Smooth muscle cell (in vitro differentiated cells): ENCODE data around the gene FA2H. TPM values are rescaled to one million over a fixed set of nuclear protein-coding genes. Genes with fewer than 3 reads are reported as not detected.

Experiments
- DNase-seq: peaks from one replicate; lab custom pipeline; 2025; ENCODE audit not compliant: unreplicated experiment; lab: John Stamatoyannopoulos, UW
- H2AFZ ChIP-seq: fragments of 200-600 bp; sonication (generic); 2 replicates; pipeline ENCODE4 v1.6.0; 2016; ENCODE audit warnings: antibody characterized with exemption, low read depth, mild to moderate bottlenecking
- H3F3A ChIP-seq: fragments of 200-600 bp; sonication (generic); 2 replicates; pipeline ENCODE4 v1.6.0; 2017; ENCODE audit warnings: antibody characterized with exemption, low read depth
- H3K27ac ChIP-seq: fragments of 200-600 bp; sonication (generic); 2 replicates; pipeline ENCODE4 v1.5.1; 2016; ENCODE audit warnings: low read depth, mild to moderate bottlenecking
- H3K27me3 ChIP-seq: fragments of 200-600 bp; sonication (generic); 2 replicates; pipeline ENCODE4 v1.6.1; 2016; ENCODE audit warnings: low read depth, mild to moderate bottlenecking
- H3K36me3 ChIP-seq: fragments of 200-600 bp; sonication (generic); 2 replicates; pipeline ENCODE4 v1.5.1; 2016; ENCODE audit warnings: low read depth
- H3K4me1 ChIP-seq: fragments of 200-600 bp; sonication (generic); 2 replicates; pipeline ENCODE4 v1.5.1; 2016; ENCODE audit warnings: low read depth
- H3K4me2 ChIP-seq: fragments of 200-600 bp; sonication (generic); 2 replicates; pipeline ENCODE4 v1.6.0; 2016; ENCODE audit warnings: mild to moderate bottlenecking
- H3K4me3 ChIP-seq: fragments of 200-600 bp; sonication (generic); 2 replicates; pipeline ENCODE4 v1.5.1; 2016; ENCODE audit warnings: mild to moderate bottlenecking
- H3K79me2 ChIP-seq: fragments of 200-600 bp; sonication (generic); 2 replicates; pipeline ENCODE4 v1.6.0; 2016; ENCODE audit warnings: low read depth, mild to moderate bottlenecking
- H3K9ac ChIP-seq: fragments of 200-600 bp; sonication (generic); 2 replicates; pipeline ENCODE4 v1.6.0; 2016; ENCODE audit warnings: low read depth
- H3K9me3 ChIP-seq: fragments of 200-600 bp; sonication (generic); replicated peaks from 2 replicates; pipeline ENCODE4 v1.5.1; 2016; ENCODE audit warnings: low read depth
- H4K20me1 ChIP-seq: fragments of 200-600 bp; sonication (generic); 2 replicates; pipeline ENCODE4 v1.6.0; 2016; ENCODE audit warnings: low read depth
- CTCF ChIP-seq: fragments of 200-600 bp; sonication (generic); IDR thresholded peaks from 2 replicates; pipeline ENCODE4 v1.5.1; 2017; ENCODE audit warnings: borderline replicate concordance, mild to moderate bottlenecking, antibody characterized with exemption; ENCODE audit not compliant: insufficient read depth, poor library complexity, severe bottlenecking
- WGBS: methylation state at CpG from one replicate; pipeline ENCODE4 v1.1.7; 2016; ENCODE audit warnings: low lambda C conversion rate; 5-methylcytosine and 5-hydroxymethylcytosine counted together
- polyA plus RNA-seq: library from polyadenylated mRNA; unstranded; fragments of >200 nt; fragmentation: Nextera tagmentation; extraction: Ambion mirVana; gene quantifications from 2 replicates; pipeline ENCODE4 v1.2.1, GENCODE V29; 2016
- total RNA-seq: library from RNA; depleted of rRNA; stranded (reverse); fragments of >200 nt; gene quantifications from 2 replicates; pipeline ENCODE4 v1.2.3, GENCODE V29; 2014

The FA2H gene
- total and polyA plus RNA-seq, 2 experiments from 2014 or later, result not detected

GRCh38 chr16:74771656-74772315 is 2.8 kb downstream of the FA2H start:
- H3K36me3 ChIP-seq, result no peaks in the 10 kb centered on the region
- no peak overlapping the region for H3K9ac ChIP-seq
- H2AFZ ChIP-seq, result no peak overlapping the region
- no peak overlapping the region for H3K4me2 ChIP-seq
- H3K9me3 ChIP-seq, result no peaks in the 10 kb centered on the region
- H4K20me1 ChIP-seq, result no peaks in the 10 kb centered on the region
- no peaks in the 10 kb centered on the region for H3K4me1 ChIP-seq
- H3K27ac ChIP-seq, result no peak overlapping the region
- no peak overlapping the region for H3K4me3 ChIP-seq
- WGBS, result 83% methylated on average over 11 of the region's 11 CpGs
- TF ChIP-seq CTCF, result no peak
- H3K79me2 ChIP-seq, result no peaks in the 10 kb centered on the region
- peaks cover 70% of the 10 kb centered on the region for H3K27me3 ChIP-seq
- H3F3A ChIP-seq, result no peaks in the 10 kb centered on the region
- no peak for DNase-seq

- no peak overlapping the region for H3K4me3 ChIP-seq
- no peaks in the 10 kb centered on the region for H4K20me1 ChIP-seq
- no peak overlapping the region for H3K9ac ChIP-seq
- no peak overlapping the region for H2AFZ ChIP-seq
- no peak overlapping the region for H3K4me2 ChIP-seq
- H3K27ac ChIP-seq, result no peak overlapping the region
- H3K9me3 ChIP-seq, result no peaks in the 10 kb centered on the region
- no peak for TF ChIP-seq CTCF
- peaks cover 64% of the 10 kb centered on the region for H3K27me3 ChIP-seq
- DNase-seq, result no peak
- no peaks in the 10 kb centered on the region for H3K4me1 ChIP-seq
- no peaks in the 10 kb centered on the region for H3F3A ChIP-seq
- no peaks in the 10 kb centered on the region for H3K36me3 ChIP-seq
- 89% methylated on average over 13 of the region's 13 CpGs for WGBS
- H3K79me2 ChIP-seq, result no peaks in the 10 kb centered on the region
These were observed 3.6 kb downstream of the FA2H start for GRCh38 chr16:74770831-74771526.

GRCh38 chr16:74769586-74770190 is 4.9 kb downstream of the FA2H start:
- no peak overlapping the region for H3K4me2 ChIP-seq
- no peaks in the 10 kb centered on the region for H3K36me3 ChIP-seq
- H2AFZ ChIP-seq, result no peak overlapping the region
- H3K9me3 ChIP-seq, result no peaks in the 10 kb centered on the region
- H3F3A ChIP-seq, result no peaks in the 10 kb centered on the region
- no peak for DNase-seq
- 84% methylated on average over 10 of the region's 10 CpGs for WGBS
- no peak for TF ChIP-seq CTCF
- H4K20me1 ChIP-seq, result no peaks in the 10 kb centered on the region
- no peaks in the 10 kb centered on the region for H3K4me1 ChIP-seq
- H3K79me2 ChIP-seq, result no peaks in the 10 kb centered on the region
- no peak overlapping the region for H3K9ac ChIP-seq
- H3K27me3 ChIP-seq, result peaks cover 51% of the 10 kb centered on the region
- H3K4me3 ChIP-seq, result no peak overlapping the region
- H3K27ac ChIP-seq, result no peak overlapping the region
